ENCODE measurements around the gene SLC18B1. TPM values are rescaled to one million over a fixed set of nuclear protein-coding genes. Genes with fewer than 3 reads are reported as not detected.

The SLC18B1 gene
- 7.1 and 7.3 TPM in 2 replicates for total RNA-seq (2013; cell fraction: nucleolus; rRNA removed)
- 7.2 and 11.4 TPM in 2 replicates for total RNA-seq (2014; rRNA removed)
- total RNA-seq (2014; rRNA removed; fragmentation: Illumina TruSeq; extraction: Trizol) = 8.4 and 8.5 TPM in 2 replicates
- total RNA-seq (2021) = 7.0 and 7.8 TPM in 2 replicates
- 3.5 TPM for polyA plus RNA-seq (2011; ENCODE audit: low read depth)
- polyA plus RNA-seq (2011; rRNA removed) = 3.6 and 5.3 TPM in 2 replicates
- polyA plus RNA-seq (2011; cell fraction: cytosol; rRNA removed) = 1.4 and 1.7 TPM in 2 replicates
- polyA plus RNA-seq (2011; cell fraction: nucleus; rRNA removed) = 2.3 and 3.1 TPM in 2 replicates
- 4.6 and 5.4 TPM in 2 replicates for polyA plus RNA-seq (2012)
- 9.7 and 13.0 TPM in 2 replicates for polyA plus RNA-seq (2014; fragmentation: Illumina TruSeq; extraction: Trizol)
- 1 to 10 TPM; 3.5 to 6.3 TPM for polyA plus RNA-seq (2014; fragmentation: Nextera tagmentation; extraction: Ambion mirVana)
- polyA plus RNA-seq (2014; rRNA removed) = 5.3 and 6.6 TPM in 2 replicates
- 10 to 100 TPM in 1 of 2 experiments, 1 to 10 TPM in 1; 8.5 to 11.8 TPM for polyA plus RNA-seq (2016; fragmentation: Nextera tagmentation; extraction: Ambion mirVana)
- polyA minus RNA-seq (2011; rRNA and poly(A)+ RNA removed) = 2.8 and 3.3 TPM in 2 replicates
- 0.52 and 0.67 TPM in 2 replicates for polyA minus RNA-seq (2011; cell fraction: cytosol; rRNA and poly(A)+ RNA removed)
- polyA minus RNA-seq (2011; cell fraction: nucleus; rRNA and poly(A)+ RNA removed) = 0.67 and 0.73 TPM in 2 replicates
- Bru-seq, nascent RNA = percentile 47 among the genes with signal in this experiment
- BruChase-seq, experiment 1, labeled RNA remaining after a 6-hour chase = percentile 52 among the genes with signal in this experiment
- BruChase-seq, experiment 2, labeled RNA remaining after a 2-hour chase = percentile 51 among the genes with signal in this experiment
- long read RNA-seq, experiment 1, partial matches to known transcripts = 0 of 1 reads
- long read RNA-seq, experiment 1, other reads (novel, unspliced or antisense) = 0 of 1 reads
- long read RNA-seq, experiment 2, transcript SLC18B1-201 (14 exons, 2,368 nt) = major isoform, 20 of 30 reads
- long read RNA-seq, experiment 2, partial matches to known transcripts = 3 of 30 reads
- long read RNA-seq, experiment 2, other reads (novel, unspliced or antisense) = 7 of 30 reads

DNA sequence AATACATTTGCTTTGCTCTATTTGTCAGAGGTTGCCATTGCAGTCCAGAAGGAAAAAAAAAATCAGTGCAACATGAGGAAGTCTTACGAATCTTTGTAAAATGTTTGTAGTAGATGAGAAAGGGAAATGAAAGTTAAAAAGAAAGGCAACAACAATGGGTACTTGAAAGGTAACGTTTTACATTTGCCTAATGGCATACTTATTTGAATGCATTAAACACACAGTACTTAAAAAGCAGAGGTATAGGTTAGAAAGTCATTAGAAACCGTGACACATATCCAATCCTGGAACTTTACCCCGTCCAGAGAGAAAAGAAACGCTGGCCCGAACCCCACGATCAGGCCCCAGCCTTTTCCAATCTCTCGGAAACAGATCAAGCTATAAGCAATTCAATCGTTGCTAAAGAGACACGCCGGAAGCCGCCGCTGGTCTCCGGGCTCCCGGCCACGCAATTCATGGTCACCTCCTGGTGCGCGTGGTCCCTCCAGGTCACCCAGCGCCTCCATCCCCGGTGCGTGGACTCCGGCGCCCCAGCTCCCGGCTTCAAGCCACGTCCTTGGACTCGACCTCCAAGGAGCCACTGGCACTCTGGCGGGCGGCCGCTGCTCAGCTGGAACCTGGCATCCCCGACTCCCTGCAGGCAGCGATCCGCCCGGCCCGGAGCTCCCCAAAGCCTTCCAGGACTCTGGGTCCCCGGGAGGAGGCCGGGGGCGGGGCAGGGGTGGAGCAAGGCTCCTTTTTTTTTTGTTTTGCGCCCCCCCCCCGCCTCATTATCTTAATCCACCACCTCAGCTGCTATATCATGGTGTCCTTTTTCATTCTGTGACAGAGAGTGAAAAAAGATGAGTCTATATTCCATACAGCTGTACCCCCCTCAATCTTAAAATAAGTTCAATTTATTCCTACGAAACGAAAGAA lies at the start of gene SLC18B1:
TSS of gene SLC18B1 (minus strand) at position 687 of the 918 bp plus-strand sequence. CDS start at position 506, 181 bp downstream.
- DNase-seq (ENCODE audit: low read depth, low spot score) (no peak), ATAC-seq (peak; percentile 71), FAIRE-seq (peak; percentile 52)
- intact Hi-C loops (cut with micrococcal nuclease; ENCODE audit: unreplicated experiment) (loop anchor here (1.0 to 10.0 kb wide), 3 partner anchors 15 to 503 kb away; partner anchors contain the start of gene TAAR9), in situ Hi-C loops (cut with MboI) (loop anchor here (10.0 kb wide), 1 partner anchor 273 kb away; no protein-coding TSS in a partner anchor)
- ChIA-PET CTCF (interaction anchor here (0.8 to 3.5 kb wide), 22 partner anchors 10 to 1555 kb away, joined by 3 to 31 read pairs (median 6); partner anchors contain the start of gene RPS12), SMC1A (ENCODE audit: uncharacterized antibody, unreplicated experiment) (interaction anchor here (0.7 to 2.2 kb wide), 13 partner anchors 9 to 518 kb away, joined by 3 to 28 read pairs (median 4); partner anchors contain the start of gene VNN2), POLR2A (interaction anchor here (0.5 to 1.8 kb wide), 2 partner anchors 17 to 129 kb away, joined by 3 to 8 read pairs; partner anchors contain the start of gene RPS12), RAD21 (ENCODE audit: unreplicated experiment) (interaction anchor here (0.7 to 3.1 kb wide), 9 partner anchors 9 to 518 kb away, joined by 3 to 23 read pairs (median 3); no protein-coding TSS in a partner anchor)
- under 1% methylated on average over 40 of the region's 41 CpGs for WGBS (ENCODE audit: insufficient coverage, insufficient replicate concordance, low lambda C conversion rate, missing lambda C conversion rate)
- Histone ChIP-seq H3K79me2 (ENCODE audit: control insufficient read depth, insufficient read depth, low read length) (no peaks in the 10 kb centered on the region; the same call in 1 of the 2 replicates), H3K9me3 (replicated peaks; ENCODE audit: control insufficient read depth, insufficient read depth, low read length) (no peaks in the 10 kb centered on the region), H2AFZ (ENCODE audit: control insufficient read depth, low read depth, low read length) (peak within 1 kb of the TSS; percentile 90), H3K9ac (ENCODE audit: control insufficient read depth, insufficient read depth, low read length) (peak within 1 kb of the TSS; percentile 87), H3K36me3 (ENCODE audit: control insufficient read depth in 2 of 2, insufficient read depth in 2 of 2, low read length in 1 of 2) (no peaks in the 10 kb centered on the region), H3K27ac (ENCODE audit: control insufficient read depth, insufficient read depth) (peak within 1 kb of the TSS; percentile 87), H3K27me3 (replicated peaks in 1 of 2; ENCODE audit: control insufficient read depth in 2 of 2, insufficient read depth in 2 of 2, low read length in 1 of 2) (no peaks in the 10 kb centered on the region), H3K4me3 (peak within 1 kb of the TSS; percentile 82), H4K20me1 (ENCODE audit: control insufficient read depth, insufficient read depth) (no peaks in the 10 kb centered on the region), H3K4me1 (ENCODE audit: control insufficient read depth, insufficient read depth, low read length) (peaks cover 3% of the 10 kb centered on the region; the same call in 1 of the 2 replicates), H3K4me2 (ENCODE audit: control insufficient read depth, insufficient read depth) (no peak within 1 kb of the TSS; the same call in 1 of the 2 replicates)
- BruUV-seq (replicated peaks) = no TSS peak
- peak; percentile 43; the same call in 1 of the 2 replicates for TF ChIP-seq SPI1 (IDR thresholded peaks at IDR 0.05; ENCODE audit: borderline replicate concordance, insufficient read depth, low read depth, low read length)
- TF ChIP-seq EED (IDR thresholded peaks at IDR 0.05; ENCODE audit: low read depth) = peak; percentile 25; the same call in 1 of the 2 replicates
- peak; percentile 73 for TF ChIP-seq POLR2A (IDR thresholded peaks at IDR 0.05; ENCODE audit: low read depth, low read length)
- TF ChIP-seq KAT2A (conservative IDR thresholded peaks at IDR 0.05; ENCODE audit: control insufficient read depth, low read depth, low read length) = no peak
- 0 out of 2 replicates have a peak, but pooled peaks have one; percentile 17 for TF ChIP-seq TCF3 (IDR thresholded peaks at IDR 0.05; ENCODE audit: borderline replicate concordance, insufficient read depth, low read depth, low read length)
- TF ChIP-seq, protein P1, sequence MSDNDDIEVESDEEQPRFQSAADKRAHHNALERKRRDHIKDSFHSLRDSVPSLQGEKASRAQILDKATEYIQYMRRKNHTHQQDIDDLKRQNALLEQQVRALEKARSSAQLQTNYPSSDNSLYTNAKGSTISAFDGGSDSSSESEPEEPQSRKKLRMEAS (IDR thresholded peaks at IDR 0.05; ENCODE audit: low read depth, low read length) = 0 out of 2 replicates have a peak, but pooled peaks have one; percentile 19
- TF ChIP-seq ZNF384 (IDR thresholded peaks at IDR 0.05; ENCODE audit: borderline replicate concordance, low read depth, low read length) = 0 out of 2 replicates have a peak, but pooled peaks have one; percentile 23
- TF ChIP-seq RUNX3 (IDR thresholded peaks at IDR 0.05; ENCODE audit: low read length) = 0 out of 2 replicates have a peak, but pooled peaks have one; percentile 5
- no peak for TF ChIP-seq NR2C2 (IDR thresholded peaks at IDR 0.05; ENCODE audit: borderline replicate concordance, control insufficient read depth, insufficient read length, low read depth)
- no peak for TF ChIP-seq NFYA (IDR thresholded peaks at IDR 0.05; ENCODE audit: borderline replicate concordance, low read depth, low read length)

All from GM12878 (cell line).